Endothelial cell of umbilical vein (primary cell): ENCODE data around the gene DAB2IP. TPM values are rescaled to one million over a fixed set of nuclear protein-coding genes. Genes with fewer than 3 reads are reported as not detected.

Experiments used
- BruUV-seq: library from RNA; stranded (reverse); fragments of 400-500 nt; replicated peaks from 2 replicates; lab custom pipeline; 2021; lab: Mats Ljungman, UMichigan
- CTCF ChIA-PET: fragments of 300-600, 350-600 bp; sonication (Branson Sonifier 250); formaldehyde crosslinking; loops from one replicate; lab custom pipeline; 2021; ENCODE audit warnings: antibody characterized with exemption, inconsistent platforms; lab: Charles Lee
- POLR2A ChIA-PET: fragments of 300-600, 350-600 bp; sonication (Branson Sonifier 250); formaldehyde crosslinking; loops from one replicate; lab custom pipeline; 2021; ENCODE audit warnings: antibody characterized with exemption, inconsistent platforms; lab: Charles Lee
- DNase-seq: peaks from one replicate; pipeline ENCODE4 v3.0.0-alpha.2; 2011; ENCODE audit warnings: low read depth, low spot score
- FAIRE-seq: peaks from 2 replicates; lab custom pipeline; 2011; peaks lifted over from hg19 to GRCh38; lab: Jason Lieb, UNC
- H2AFZ ChIP-seq: 2 replicates; pipeline ENCODE4 v1.6.0; 2012; ENCODE audit warnings: low read depth, low read length, control low read depth, inconsistent platforms
- H3K27ac ChIP-seq: 2 replicates; pipeline ENCODE4 v1.5.1; 2011; ENCODE audit warnings: low read depth, mild to moderate bottlenecking, control low read depth, low read length, moderate library complexity; ENCODE audit not compliant: insufficient read depth
- H3K27me3 ChIP-seq, 2 experiments: 2 replicates each; pipeline versions ENCODE4 v1.6.0 to v1.6.1; 2011; ENCODE audit warnings: low read length in 2 of 2, mixed read lengths in 1 of 2; ENCODE audit not compliant: control insufficient read depth in 2 of 2, insufficient read depth in 2 of 2
- H3K36me3 ChIP-seq, 2 experiments: 2 replicates in 1 of 2; 3 replicates in 1 of 2; pipeline ENCODE4 v1.5.1; 2011; ENCODE audit warnings: low read length in 2 of 2, mild to moderate bottlenecking in 1 of 2, moderate library complexity in 1 of 2; ENCODE audit not compliant: control insufficient read depth in 2 of 2, insufficient read depth in 2 of 2; ENCODE audit errors: extremely low read depth in 1 of 2
- H3K4me1 ChIP-seq: 3 replicates; pipeline ENCODE4 v1.5.1; 2011; ENCODE audit warnings: mild to moderate bottlenecking, low read length; ENCODE audit not compliant: control insufficient read depth, insufficient read depth; ENCODE audit errors: extremely low read depth
- H3K4me2 ChIP-seq: 2 replicates; pipeline ENCODE4 v1.6.1; 2011; ENCODE audit warnings: low read length, control low read depth, mixed read lengths; ENCODE audit not compliant: insufficient read depth
- H3K4me3 ChIP-seq, 3 experiments: fragments of 200-600 bp in 1 of 3; sonication (generic), shearing (Covaris generic) in 1 of 3; replicated peaks in 1 of 3; 2 replicates each; pipeline ENCODE4 v1.5.1; 2011 to 2016; ENCODE audit warnings: control low read depth in 3 of 3, low read length in 3 of 3, mild to moderate bottlenecking in 2 of 3, inconsistent platforms in 1 of 3, low read depth in 1 of 3, moderate library complexity in 1 of 3; ENCODE audit not compliant: insufficient read depth in 1 of 3
- H3K79me2 ChIP-seq: 2 replicates; pipeline ENCODE4 v1.6.0; 2012; ENCODE audit warnings: low read length, inconsistent platforms; ENCODE audit not compliant: control insufficient read depth, insufficient read depth
- H3K9ac ChIP-seq: replicated peaks from 2 replicates; pipeline ENCODE3; 2011; ENCODE audit warnings: low read length, control low read depth; ENCODE audit not compliant: insufficient read depth; ENCODE audit errors: extremely low read depth
- H3K9me1 ChIP-seq: replicated peaks from 3 replicates; pipeline ENCODE4 v1.6.0; 2011; ENCODE audit warnings: mild to moderate bottlenecking, low read length; ENCODE audit not compliant: control insufficient read depth, insufficient read depth; ENCODE audit errors: extremely low read depth
- H3K9me3 ChIP-seq: replicated peaks from 2 replicates; pipeline ENCODE4 v1.5.1; 2012; ENCODE audit warnings: low read length, inconsistent platforms; ENCODE audit not compliant: control insufficient read depth, insufficient read depth
- H4K20me1 ChIP-seq: replicated peaks from 2 replicates; pipeline ENCODE3; 2011; ENCODE audit warnings: mild to moderate bottlenecking, low read length; ENCODE audit not compliant: control insufficient read depth, insufficient read depth; ENCODE audit errors: extremely low read depth
- CTCF ChIP-seq, 2 donors: IDR thresholded peaks; 1 replicate in 1 of 2; 2 replicates in 1 of 2; pipeline ENCODE4 v1.5.1; 2011; ENCODE audit warnings: low read length in 2 of 2, mild to moderate bottlenecking in 2 of 2, moderate library complexity in 2 of 2, control low read depth in 1 of 2, inconsistent platforms in 1 of 2, low read depth in 1 of 2; ENCODE audit not compliant: insufficient read depth in 1 of 2; ENCODE audit errors: extremely low read depth in 1 of 2
- EZH2 ChIP-seq: IDR thresholded peaks from 2 replicates; pipeline ENCODE4 v1.6.1; 2012; ENCODE audit warnings: borderline replicate concordance, low read depth, mild to moderate bottlenecking, moderate library complexity, low read length, inconsistent platforms; ENCODE audit not compliant: severe bottlenecking
- FOS ChIP-seq: IDR thresholded peaks from 2 replicates; pipeline ENCODE4 v1.6.1; 2011; ENCODE audit warnings: mild to moderate bottlenecking, low read length, moderate library complexity, borderline replicate concordance; ENCODE audit not compliant: insufficient read depth
- GATA2 ChIP-seq: IDR thresholded peaks from 2 replicates; pipeline ENCODE4 v1.7.0; 2011; ENCODE audit warnings: low read depth, mild to moderate bottlenecking, moderate library complexity, mixed read lengths, low read length; ENCODE audit not compliant: insufficient read length, insufficient read depth
- JUN ChIP-seq: IDR thresholded peaks from 2 replicates; pipeline ENCODE4 v1.6.1; 2011; ENCODE audit warnings: borderline replicate concordance, low read depth; ENCODE audit not compliant: insufficient read length, insufficient read depth
- MYC ChIP-seq: IDR thresholded peaks from one replicate; pipeline ENCODE4 v1.6.1; 2011; ENCODE audit warnings: mild to moderate bottlenecking, low read depth, low read length
- POLR2A ChIP-seq: IDR thresholded peaks from 2 replicates; pipeline ENCODE4 v1.6.1; 2012; ENCODE audit warnings: low read depth, mild to moderate bottlenecking, control low read depth, low read length
- POLR2AphosphoS5 ChIP-seq: IDR thresholded peaks from 2 replicates; pipeline ENCODE4 v1.6.1; 2012; ENCODE audit warnings: low read depth, mild to moderate bottlenecking, control low read depth, low read length, moderate library complexity; ENCODE audit not compliant: insufficient read depth
- dilution Hi-C: fragments of 300-500 bp; cut with MboI; formaldehyde crosslinking; loops from one replicate; pipeline ENCODE4 v1.15.0; 2019; ENCODE audit warnings: low sequenced_read_pairs; ENCODE audit not compliant: extremely low pct_ligation_motif_present
- intact Hi-C: fragments of 100-400 bp; cut with micrococcal nuclease; formaldehyde crosslinking; loops from one replicate; pipeline ENCODE4 v1.10.0; 2022
- polyA plus RNA-seq, 4 experiments: library from polyadenylated mRNA; depleted of rRNA in 3 of 4; stranded (reverse) in 3 of 4; unstranded in 1 of 4; fragments of >200 nt; gene quantifications; 2 replicates each; pipeline versions ENCODE4 v1.2.1 to v1.2.3, GENCODE V29; 2011 to 2012; ENCODE audit warnings: missing spikeins in 1 of 4
- total RNA-seq: library from RNA; stranded (reverse); gene quantifications from 2 replicates; pipeline ENCODE4 v1.2.3, GENCODE V29; 2021
- TF ChIP-seq, protein P1 (sequence below): IDR thresholded peaks from 2 replicates; pipeline ENCODE4 v1.6.1; 2011; ENCODE audit not compliant: insufficient read depth, insufficient read length

DAB2IP gene
- total and polyA plus RNA-seq, 2 donors (not counting 3 experiments of a cell fraction or from before 2014, with no cell fraction given), result 29.2 to 53.6 TPM

DNA sequence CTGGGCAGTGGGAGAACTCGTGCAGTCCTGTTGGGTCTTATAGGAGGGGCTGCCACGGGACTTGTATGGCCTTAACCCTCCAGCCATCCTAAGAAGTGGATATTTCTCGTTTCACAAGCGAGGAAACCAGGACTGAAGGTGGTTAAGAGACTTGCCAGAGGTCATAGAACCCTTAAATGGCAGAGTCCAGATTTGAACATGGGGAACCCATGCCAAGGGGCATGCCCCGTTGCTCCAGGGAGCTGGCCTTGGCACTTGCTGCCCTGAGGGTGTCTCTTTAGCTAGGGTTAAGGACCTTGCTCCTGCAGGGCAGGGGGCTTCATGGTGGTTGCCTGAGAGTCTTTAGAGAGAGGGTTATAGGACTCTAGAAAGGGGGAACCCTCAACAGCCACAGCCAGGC is 63.4 kb downstream of the DAB2IP start:
- no peaks in the 10 kb centered on the region for H3K4me1 ChIP-seq
- H3K9me1 ChIP-seq, result no peaks in the 10 kb centered on the region
- no peak overlapping the region for H2AFZ ChIP-seq
- no peak overlapping the region for H3K4me2 ChIP-seq
- H3K79me2 ChIP-seq, result peaks cover 7% of the 10 kb centered on the region
- H3K9ac ChIP-seq, result no peak overlapping the region
- no peak overlapping the region for H3K4me3 ChIP-seq
- H4K20me1 ChIP-seq, result no peaks in the 10 kb centered on the region
- intact Hi-C loops (no loop called here), dilution Hi-C loops (no loop called here)
- no peak overlapping the region for H3K27ac ChIP-seq
- CTCF ChIA-PET, result no interaction called here
- BruUV-seq, result no TSS peak
- FAIRE-seq (no peak), DNase-seq (no peak)
- POLR2A ChIA-PET, result no interaction called here
- H3K36me3 ChIP-seq, result peaks cover 0 to 7% of the 10 kb centered on the region in 2 experiments
- TF ChIP-seq MYC (no peak), POLR2A (no peak), CTCF (IDR thresholded peaks at IDR 0.05; ENCODE audit: extremely low read depth in 1 of 2, insufficient read depth in 1 of 2, low read depth in 1 of 2, low read length in 2 of 2) (no peak)
- TF ChIP-seq, protein P1, sequence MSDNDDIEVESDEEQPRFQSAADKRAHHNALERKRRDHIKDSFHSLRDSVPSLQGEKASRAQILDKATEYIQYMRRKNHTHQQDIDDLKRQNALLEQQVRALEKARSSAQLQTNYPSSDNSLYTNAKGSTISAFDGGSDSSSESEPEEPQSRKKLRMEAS, result no peak
- no peaks in the 10 kb centered on the region for H3K9me3 ChIP-seq
- H3K27me3 ChIP-seq, result no peaks in the 10 kb centered on the region

GRCh38 chr9:121717141-121717991 is 65.9 kb downstream of the DAB2IP start:
- dilution Hi-C loops, result no loop called here
- intact Hi-C loops, result no loop called here
- Histone ChIP-seq H3K4me1 (peaks cover 5% of the 10 kb centered on the region), H3K9me3 (no peaks in the 10 kb centered on the region), H3K9me1 (no peaks in the 10 kb centered on the region), H3K4me3 (no peak overlapping the region), H3K27ac (no peak overlapping the region), H3K9ac (no peak overlapping the region), H3K36me3 (peaks cover 0 to 7% of the 10 kb centered on the region in 2 experiments), H3K79me2 (peaks cover 1% of the 10 kb centered on the region), H3K4me2 (no peak overlapping the region), H3K27me3 (no peaks in the 10 kb centered on the region), H4K20me1 (no peaks in the 10 kb centered on the region), H2AFZ (no peak overlapping the region)
- ChIA-PET POLR2A (no interaction called here), CTCF (interaction anchor here (1.5 kb wide), 1 partner anchor 77 kb away, joined by 4 read pairs; no protein-coding TSS in a partner anchor)
- no peak for TF ChIP-seq FOS
- no peak for TF ChIP-seq JUN
- TF ChIP-seq CTCF (IDR thresholded peaks at IDR 0.05; ENCODE audit: extremely low read depth in 1 of 2, insufficient read depth in 1 of 2, low read depth in 1 of 2, low read length in 2 of 2), result no peak
- TF ChIP-seq POLR2AphosphoS5, result no peak
- TF ChIP-seq, protein P1, result no peak
- no peak for TF ChIP-seq MYC
- TF ChIP-seq EZH2, result no peak
- no peak for TF ChIP-seq POLR2A
- no peak for TF ChIP-seq GATA2
- DNase-seq (no peak), FAIRE-seq (no peak)
- no TSS peak for BruUV-seq
